K562 (cell line): ENCODE data around the gene FTL. TPM values are rescaled to one million over a fixed set of nuclear protein-coding genes. Genes with fewer than 3 reads are reported as not detected.

ENCODE experiments used
- CC2D1A ChIP-seq: fragments of 450-650 bp; IDR thresholded peaks from 2 replicates; pipeline ENCODE4 v1.6.1; 2017; ENCODE audit warnings: mild to moderate bottlenecking
- CEBPG ChIP-seq, 3 experiments: fragments of 200-800 bp in 1 of 3; sonication (Bioruptor generic) in 1 of 3; sonication (generic) in 1 of 3; formaldehyde crosslinking in 1 of 3; IDR thresholded peaks in 2 of 3; conservative IDR thresholded peaks in 1 of 3; 2 replicates each; pipeline versions ENCODE4 v1.6.1 to v1.8.0; 2016 to 2022; ENCODE audit warnings: missing compliant biosample characterization in 2 of 3, missing genetic modification characterization in 2 of 3, mild to moderate bottlenecking in 1 of 3, missing genetic modification reagents in 1 of 3
- HNRNPK ChIP-seq: fragments of 200-400 bp; formaldehyde crosslinking; IDR thresholded peaks from one replicate; pipeline ENCODE4 v1.6.1; 2018; ENCODE audit warnings: mild to moderate bottlenecking, low read depth, low read length; ENCODE audit not compliant: poor library complexity, severe bottlenecking
- JUND ChIP-seq, 2 experiments: IDR thresholded peaks; 2 replicates in 1 of 2; 3 replicates in 1 of 2; pipeline ENCODE4 v1.6.1; 2011; ENCODE audit warnings: borderline replicate concordance in 2 of 2, low read depth in 2 of 2, low read length in 2 of 2, improper control_type of control experiment in 1 of 2, missing biosample characterization in 1 of 2, missing genetic modification characterization in 1 of 2, missing genetic modification reagents in 1 of 2
- KAT7 ChIP-seq: sonication (generic); formaldehyde crosslinking; IDR thresholded peaks from 2 replicates; pipeline ENCODE4 v1.8.0; 2022; ENCODE audit warnings: missing genetic modification reagents, mild to moderate bottlenecking, borderline replicate concordance
- MECOM ChIP-seq: fragments of 250-450 bp; sonication (Bioruptor Pico); IDR thresholded peaks from 2 replicates; pipeline ENCODE4 v1.8.0; 2022; ENCODE audit warnings: inconsistent platforms
- NEUROD1 ChIP-seq: fragments of 150-350 bp; IDR thresholded peaks from 2 replicates; pipeline ENCODE4 v1.6.1; 2014; ENCODE audit warnings: borderline replicate concordance, low read length, low read depth; ENCODE audit not compliant: partially characterized antibody
- NR2F6 ChIP-seq: fragments of 450-650 bp; formaldehyde crosslinking; IDR thresholded peaks from 2 replicates; pipeline ENCODE4 v1.4.0; 2020; ENCODE audit warnings: mild to moderate bottlenecking
- PTRF ChIP-seq: fragments of 450-650 bp; IDR thresholded peaks from 2 replicates; pipeline ENCODE4 v1.6.1; 2016; ENCODE audit warnings: mild to moderate bottlenecking, missing genetic modification characterization, missing compliant biosample characterization
- SMARCA4 ChIP-seq: fragments of 450-650 bp; IDR thresholded peaks from 2 replicates; pipeline ENCODE4 v1.6.1; 2016
- SNRNP70 ChIP-seq: fragments of 200-400 bp; formaldehyde crosslinking; optimal IDR thresholded peaks from 2 replicates; pipeline ENCODE3; 2017; ENCODE audit warnings: low read depth, low read length
- STAT5B ChIP-seq: fragments of 250-450 bp; sonication (Bioruptor Pico); IDR thresholded peaks from 2 replicates; pipeline ENCODE4 v1.8.0; 2021; ENCODE audit warnings: mild to moderate bottlenecking, inconsistent platforms
- TAL1 ChIP-seq: fragments of 450-650 bp; IDR thresholded peaks from 2 replicates; pipeline ENCODE4 v1.6.1; 2016; ENCODE audit warnings: mild to moderate bottlenecking
- U2AF2 ChIP-seq: fragments of 200-400 bp; formaldehyde crosslinking; optimal IDR thresholded peaks from 2 replicates; pipeline ENCODE3; 2017; ENCODE audit warnings: low read depth, mild to moderate bottlenecking, low read length
- ZFX ChIP-seq: sonication (generic); formaldehyde crosslinking; IDR thresholded peaks from 2 replicates; pipeline ENCODE4 v1.8.0; 2022; ENCODE audit warnings: mild to moderate bottlenecking, missing genetic modification reagents, moderate library complexity
- ZNF699 ChIP-seq: fragments of 250-450 bp; sonication (Bioruptor Pico); IDR thresholded peaks from 2 replicates; pipeline ENCODE4 v1.8.0; 2021; ENCODE audit warnings: mild to moderate bottlenecking, moderate library complexity; ENCODE audit not compliant: insufficient replicate concordance
- ZNF76 ChIP-seq: fragments of 250-450 bp; sonication (Bioruptor Pico); IDR thresholded peaks from 2 replicates; pipeline ENCODE4 v1.4.0; 2020; ENCODE audit warnings: mild to moderate bottlenecking, moderate library complexity, borderline replicate concordance
- polyA plus RNA-seq, 8 experiments: library from polyadenylated mRNA; depleted of rRNA in 4 of 8; stranded (reverse) in 5 of 8; unstranded in 3 of 8; fragments of >200 nt; fragmentation: Nextera tagmentation in 2 of 8; fragmentation: Illumina TruSeq in 1 of 8; extraction: Ambion mirVana in 2 of 8; extraction: Trizol in 1 of 8; gene quantifications; 2 replicates each; pipeline versions ENCODE4 v1.2.1 to v1.2.3, GENCODE V29; 2011 to 2014; ENCODE audit warnings: inconsistent platforms in 1 of 8, missing spikeins in 1 of 8
- total RNA-seq, 7 experiments: library from RNA; depleted of rRNA in 6 of 7; stranded (reverse); fragments of >200 nt in 6 of 7; fragmentation: Illumina TruSeq in 2 of 7; extraction: Trizol in 2 of 7; gene quantifications; 2 replicates each; pipeline versions ENCODE4 v1.2.1 to v1.2.3, GENCODE V29; 2011 to 2021; ENCODE audit warnings: low replicate concordance in 1 of 7
- TF ChIP-seq, protein P1 (sequence below), 2 experiments: IDR thresholded peaks; 2 replicates each; pipeline ENCODE4 v1.6.1; 2011; ENCODE audit warnings: borderline replicate concordance in 1 of 2, control low read depth in 1 of 2, low read depth in 1 of 2, low read length in 1 of 2, mild to moderate bottlenecking in 1 of 2, mixed read lengths in 1 of 2, moderate library complexity in 1 of 2; ENCODE audit not compliant: insufficient read depth in 1 of 2, insufficient read length in 1 of 2, poor library complexity in 1 of 2, severe bottlenecking in 1 of 2; ENCODE audit errors: extremely low read depth in 1 of 2
- TF ChIP-seq, protein P2 (sequence below): sonication (generic); formaldehyde crosslinking; IDR thresholded peaks from 2 replicates; pipeline ENCODE4 v1.8.1; 2023; ENCODE audit warnings: mild to moderate bottlenecking, missing genetic modification reagents
- TF ChIP-seq, protein P3 (sequence below): fragments of 450-650 bp; formaldehyde crosslinking; IDR thresholded peaks from 2 replicates; pipeline ENCODE4 v1.4.0; 2020; ENCODE audit warnings: mild to moderate bottlenecking
- TF ChIP-seq, protein P4 (sequence below): fragments of 450-650 bp; conservative IDR thresholded peaks from 2 replicates; pipeline ENCODE4 v1.6.1; 2016; ENCODE audit warnings: missing genetic modification characterization, low read depth, mild to moderate bottlenecking, missing compliant biosample characterization, moderate library complexity

The FTL gene
- total and polyA plus RNA-seq, 9 of the 15 experiments (the other 6 are each of a cell fraction or from before 2014, with no cell fraction given), result 1,231 to 27,415 (median 3,965) TPM

DNA sequence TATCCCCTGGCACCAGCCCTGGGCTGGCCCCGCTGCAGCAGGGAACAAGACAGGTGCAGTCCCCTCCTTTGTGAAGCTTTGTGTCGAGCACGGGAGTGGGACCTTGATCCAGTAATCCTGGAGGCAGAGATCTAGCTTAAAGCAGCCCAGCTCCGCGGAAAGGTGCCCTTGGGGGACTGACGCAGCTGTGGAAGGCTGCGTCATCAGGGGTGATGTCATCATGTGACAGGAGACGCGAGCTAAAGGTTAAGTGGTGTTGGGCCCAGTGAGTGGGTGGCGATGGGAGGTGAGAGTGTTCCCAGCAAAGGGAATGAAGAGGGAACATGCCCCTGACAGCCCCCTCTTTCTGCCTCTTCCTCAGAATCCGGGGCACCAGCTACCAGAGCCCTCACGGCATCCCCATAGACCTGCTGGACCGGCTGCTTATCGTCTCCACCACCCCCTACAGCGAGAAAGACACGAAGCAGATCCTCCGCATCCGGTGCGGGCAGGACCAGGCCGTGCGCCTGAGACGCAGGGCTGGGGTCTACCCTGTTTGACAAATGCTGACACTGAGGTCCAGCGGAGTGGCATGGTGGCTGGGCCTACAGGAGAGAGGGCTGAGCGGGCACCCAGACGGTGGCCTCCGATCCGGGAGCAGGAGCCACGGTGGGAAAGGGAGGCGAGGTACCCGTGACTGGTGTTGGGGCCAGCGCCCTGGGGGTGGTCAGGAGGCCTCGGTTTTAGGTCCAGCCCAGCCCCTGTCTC, 49.2 kb downstream of the FTL start (continued):
- TF ChIP-seq, protein P1, sequence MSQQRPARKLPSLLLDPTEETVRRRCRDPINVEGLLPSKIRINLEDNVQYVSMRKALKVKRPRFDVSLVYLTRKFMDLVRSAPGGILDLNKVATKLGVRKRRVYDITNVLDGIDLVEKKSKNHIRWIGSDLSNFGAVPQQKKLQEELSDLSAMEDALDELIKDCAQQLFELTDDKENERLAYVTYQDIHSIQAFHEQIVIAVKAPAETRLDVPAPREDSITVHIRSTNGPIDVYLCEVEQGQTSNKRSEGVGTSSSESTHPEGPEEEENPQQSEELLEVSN (IDR thresholded peaks at IDR 0.05; ENCODE audit: borderline replicate concordance in 1 of 2, extremely low read depth in 1 of 2, insufficient read depth in 1 of 2, insufficient read length in 1 of 2, low read depth in 1 of 2, low read length in 1 of 2, poor library complexity in 1 of 2, severe bottlenecking in 1 of 2), result no peak
- TF ChIP-seq, protein P2, sequence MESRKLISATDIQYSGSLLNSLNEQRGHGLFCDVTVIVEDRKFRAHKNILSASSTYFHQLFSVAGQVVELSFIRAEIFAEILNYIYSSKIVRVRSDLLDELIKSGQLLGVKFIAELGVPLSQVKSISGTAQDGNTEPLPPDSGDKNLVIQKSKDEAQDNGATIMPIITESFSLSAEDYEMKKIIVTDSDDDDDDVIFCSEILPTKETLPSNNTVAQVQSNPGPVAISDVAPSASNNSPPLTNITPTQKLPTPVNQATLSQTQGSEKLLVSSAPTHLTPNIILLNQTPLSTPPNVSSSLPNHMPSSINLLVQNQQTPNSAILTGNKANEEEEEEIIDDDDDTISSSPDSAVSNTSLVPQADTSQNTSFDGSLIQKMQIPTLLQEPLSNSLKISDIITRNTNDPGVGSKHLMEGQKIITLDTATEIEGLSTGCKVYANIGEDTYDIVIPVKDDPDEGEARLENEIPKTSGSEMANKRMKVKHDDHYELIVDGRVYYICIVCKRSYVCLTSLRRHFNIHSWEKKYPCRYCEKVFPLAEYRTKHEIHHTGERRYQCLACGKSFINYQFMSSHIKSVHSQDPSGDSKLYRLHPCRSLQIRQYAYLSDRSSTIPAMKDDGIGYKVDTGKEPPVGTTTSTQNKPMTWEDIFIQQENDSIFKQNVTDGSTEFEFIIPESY (CRISPR knock-in tag), result no peak
- TF ChIP-seq, protein P3, sequence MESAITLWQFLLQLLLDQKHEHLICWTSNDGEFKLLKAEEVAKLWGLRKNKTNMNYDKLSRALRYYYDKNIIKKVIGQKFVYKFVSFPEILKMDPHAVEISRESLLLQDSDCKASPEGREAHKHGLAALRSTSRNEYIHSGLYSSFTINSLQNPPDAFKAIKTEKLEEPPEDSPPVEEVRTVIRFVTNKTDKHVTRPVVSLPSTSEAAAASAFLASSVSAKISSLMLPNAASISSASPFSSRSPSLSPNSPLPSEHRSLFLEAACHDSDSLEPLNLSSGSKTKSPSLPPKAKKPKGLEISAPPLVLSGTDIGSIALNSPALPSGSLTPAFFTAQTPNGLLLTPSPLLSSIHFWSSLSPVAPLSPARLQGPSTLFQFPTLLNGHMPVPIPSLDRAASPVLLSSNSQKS (CRISPR knock-in tag), result no peak
- TF ChIP-seq HNRNPK, result no peak
- no peak for TF ChIP-seq MECOM
- TF ChIP-seq U2AF2, result no peak
- TF ChIP-seq PTRF, result no peak
- TF ChIP-seq ZFX (CRISPR knock-in tag), result no peak; the same call in 1 of the 2 replicates
- no peak for TF ChIP-seq NR2F6 (CRISPR knock-in tag)
- no peak for TF ChIP-seq STAT5B (CRISPR knock-in tag)
- TF ChIP-seq KAT7 (CRISPR knock-in tag), result no peak
- no peak for TF ChIP-seq NEUROD1
- TF ChIP-seq TAL1, result no peak
- TF ChIP-seq SNRNP70, result no peak
- TF ChIP-seq ZNF699 (CRISPR knock-in tag), result no peak
- no peak for TF ChIP-seq CEBPG (CRISPR knock-in tag; IDR thresholded peaks at IDR 0.05)
- TF ChIP-seq CEBPG (tag; conservative IDR thresholded peaks at IDR 0.05 in 1 of 2, IDR thresholded peaks at IDR 0.05 in 1 of 2), result peak in 1 of 2 experiments; percentile 67; a peak in 2 of 4 replicates
- no peak for TF ChIP-seq CC2D1A
- no peak for TF ChIP-seq ZNF76 (CRISPR knock-in tag)
- TF ChIP-seq, protein P4, sequence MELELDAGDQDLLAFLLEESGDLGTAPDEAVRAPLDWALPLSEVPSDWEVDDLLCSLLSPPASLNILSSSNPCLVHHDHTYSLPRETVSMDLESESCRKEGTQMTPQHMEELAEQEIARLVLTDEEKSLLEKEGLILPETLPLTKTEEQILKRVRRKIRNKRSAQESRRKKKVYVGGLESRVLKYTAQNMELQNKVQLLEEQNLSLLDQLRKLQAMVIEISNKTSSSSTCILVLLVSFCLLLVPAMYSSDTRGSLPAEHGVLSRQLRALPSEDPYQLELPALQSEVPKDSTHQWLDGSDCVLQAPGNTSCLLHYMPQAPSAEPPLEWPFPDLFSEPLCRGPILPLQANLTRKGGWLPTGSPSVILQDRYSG (tag), result no peak
- TF ChIP-seq JUND (IDR thresholded peaks at IDR 0.05; ENCODE audit: borderline replicate concordance, low read depth, low read length), result peak; percentile 86; the same call in 1 of the 2 replicates
- peak; percentile 76; the same call in 2 of the 3 replicates for TF ChIP-seq JUND (tag; IDR thresholded peaks at IDR 0.05; ENCODE audit: borderline replicate concordance, low read depth, low read length)
- TF ChIP-seq SMARCA4, result no peak
